Measurements from ENCODE around the gene PPP1R7.

DNA sequence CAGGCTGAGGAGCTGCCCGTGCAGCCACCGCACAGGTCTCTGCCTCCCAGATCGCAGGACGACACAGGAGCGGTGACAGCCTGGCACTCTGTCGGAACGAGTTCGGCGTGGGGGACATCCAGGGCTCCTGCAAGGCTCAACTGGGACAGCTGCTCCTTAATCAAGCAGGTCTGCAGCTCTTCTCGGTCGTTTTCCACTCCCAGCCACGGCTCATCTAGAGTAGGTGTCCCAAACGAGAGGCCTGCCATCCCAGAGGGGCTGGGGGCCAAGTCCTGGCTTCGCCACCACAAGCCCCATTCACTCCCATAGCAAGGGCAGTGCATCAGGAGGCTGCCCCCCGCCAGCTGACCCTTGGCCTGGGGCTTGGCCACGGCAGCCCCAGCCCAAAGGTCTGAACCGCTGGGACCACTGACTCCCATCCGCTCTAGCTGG, 23.5 kb upstream of the PPP1R7 start:
- TF ChIP-seq, protein P1, sequence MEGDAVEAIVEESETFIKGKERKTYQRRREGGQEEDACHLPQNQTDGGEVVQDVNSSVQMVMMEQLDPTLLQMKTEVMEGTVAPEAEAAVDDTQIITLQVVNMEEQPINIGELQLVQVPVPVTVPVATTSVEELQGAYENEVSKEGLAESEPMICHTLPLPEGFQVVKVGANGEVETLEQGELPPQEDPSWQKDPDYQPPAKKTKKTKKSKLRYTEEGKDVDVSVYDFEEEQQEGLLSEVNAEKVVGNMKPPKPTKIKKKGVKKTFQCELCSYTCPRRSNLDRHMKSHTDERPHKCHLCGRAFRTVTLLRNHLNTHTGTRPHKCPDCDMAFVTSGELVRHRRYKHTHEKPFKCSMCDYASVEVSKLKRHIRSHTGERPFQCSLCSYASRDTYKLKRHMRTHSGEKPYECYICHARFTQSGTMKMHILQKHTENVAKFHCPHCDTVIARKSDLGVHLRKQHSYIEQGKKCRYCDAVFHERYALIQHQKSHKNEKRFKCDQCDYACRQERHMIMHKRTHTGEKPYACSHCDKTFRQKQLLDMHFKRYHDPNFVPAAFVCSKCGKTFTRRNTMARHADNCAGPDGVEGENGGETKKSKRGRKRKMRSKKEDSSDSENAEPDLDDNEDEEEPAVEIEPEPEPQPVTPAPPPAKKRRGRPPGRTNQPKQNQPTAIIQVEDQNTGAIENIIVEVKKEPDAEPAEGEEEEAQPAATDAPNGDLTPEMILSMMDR (IDR thresholded peaks at IDR 0.05) = no peak
- TF ChIP-seq POLR2A (IDR thresholded peaks at IDR 0.05) (no peak), EP300 (IDR thresholded peaks at IDR 0.05) (no peak)
